ENCODE results near the gene ZSCAN12.
"Not testable (repeated sequence)": the region's sequence is repeated elsewhere in the genome, so short reads cannot be mapped to it uniquely, and the experiment has no call there.

Gene ZSCAN12

GRCh38 chr6:28393912-28394662, 5.5 kb downstream of the ZSCAN12 start:
- DNase-seq: no peak

- DNase-seq: no peak
Observed at GRCh38 chr6:28390688-28391087, 8.9 kb downstream of the ZSCAN12 start.

GRCh38 chr6:28384143-28384533, 15.4 kb downstream of the ZSCAN12 start:
- DNase-seq: no peak

GRCh38 chr6:28383235-28384142, 16.1 kb downstream of the ZSCAN12 start:
- DNase-seq: no peak

GRCh38 chr6:28380381-28380780, 19.2 kb downstream of the ZSCAN12 start:
- no peak for DNase-seq

GRCh38 chr6:28378644-28379043, 20.9 kb downstream of the ZSCAN12 start:
- no peak for DNase-seq

- DNase-seq: no peak
Observed at GRCh38 chr6:28377879-28378278, 21.7 kb downstream of the ZSCAN12 start.

GRCh38 chr6:28373925-28374324, 25.6 kb downstream of the ZSCAN12 start:
- DNase-seq: no peak

GRCh38 chr6:28371706-28372451, 27.7 kb downstream of the ZSCAN12 start:
- DNase-seq: no peak

- no peak for DNase-seq
Observed at GRCh38 chr6:28371280-28371679, 28.3 kb downstream of the ZSCAN12 start.

- no peak for DNase-seq
Observed at GRCh38 chr6:28370440-28370839, 29.1 kb downstream of the ZSCAN12 start.

- no peak for DNase-seq
Observed at GRCh38 chr6:28369463-28369862, 30.1 kb downstream of the ZSCAN12 start.

- DNase-seq: no peak
Observed at GRCh38 chr6:28368522-28368921, 31.0 kb downstream of the ZSCAN12 start.

- not testable (repeated sequence) for DNase-seq
Observed at GRCh38 chr6:28365590-28365989, 34.0 kb downstream of the ZSCAN12 start.

- no peak for DNase-seq
Observed at GRCh38 chr6:28360961-28361360, 38.6 kb downstream of the ZSCAN12 start.

GRCh38 chr6:28359562-28359961, 40.0 kb downstream of the ZSCAN12 start:
- not testable (repeated sequence) for DNase-seq

GRCh38 chr6:28357036-28357435, 42.5 kb downstream of the ZSCAN12 start:
- DNase-seq: no peak

- no peak for DNase-seq
Observed at GRCh38 chr6:28356666-28357020, 42.9 kb downstream of the ZSCAN12 start.

- DNase-seq: peak; percentile 62
Observed at GRCh38 chr6:28355743-28356665, 43.5 kb downstream of the ZSCAN12 start.

GRCh38 chr6:28354688-28355554, 44.6 kb downstream of the ZSCAN12 start:
- DNase-seq: no peak

GRCh38 chr6:28353981-28354676, 45.4 kb downstream of the ZSCAN12 start:
- DNase-seq: no peak

Measured in T1000 (cell line).